ENCODE measurements around the gene CHST6.
A peak's percentile ranks its signal among the peaks of the same experiment; 100 is the strongest.
"Not testable (repeated sequence)": the region's sequence is repeated elsewhere in the genome, so short reads cannot be mapped to it uniquely, and the experiment has no call there.

The CHST6 gene

DNA sequence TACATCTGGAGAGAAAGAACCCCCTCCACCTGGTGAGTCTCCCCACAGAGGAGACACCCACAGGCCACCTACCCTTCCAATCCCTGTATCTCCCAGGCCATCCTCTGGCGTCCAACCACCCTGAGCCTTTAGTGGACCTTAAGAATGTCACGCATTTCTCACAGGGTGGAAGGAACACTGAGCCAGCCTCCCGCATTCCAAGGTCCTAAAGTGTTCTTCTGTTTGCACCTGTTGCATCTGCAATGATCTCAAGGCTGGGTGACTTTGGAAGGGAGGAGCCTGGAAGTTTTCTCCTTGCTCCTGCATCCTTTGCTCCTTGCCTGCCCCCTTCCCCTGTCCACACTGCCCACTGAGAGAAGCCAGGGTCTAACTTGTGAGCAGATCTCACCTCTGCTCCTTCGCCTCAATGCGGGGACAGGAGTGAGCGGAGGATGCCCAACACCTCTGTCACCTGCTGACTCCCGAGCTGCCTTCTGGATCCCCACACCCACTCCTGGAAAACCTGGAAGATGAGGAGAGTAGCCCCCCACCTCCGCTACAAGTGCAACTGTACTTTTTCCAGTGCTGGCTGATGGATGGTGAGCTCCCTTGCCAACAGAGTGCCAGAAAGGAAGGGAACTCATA is 37.0 kb upstream of the CHST6 start:
- Histone ChIP-seq H3K9me3 (ENCODE audit: control insufficient read depth in 2 of 2, low read length in 2 of 2) (no peaks in the 10 kb centered on the region), H3K27me3 (ENCODE audit: control insufficient read depth in 2 of 2, insufficient read depth in 2 of 2, low read length in 2 of 2) (no peaks in the 10 kb centered on the region), H3K9ac (ENCODE audit: low read depth in 1 of 2, low read length in 2 of 2) (peak overlapping the region in 1 of 2 donors; percentile 54), H3K4me1 (ENCODE audit: control insufficient read depth in 2 of 2, insufficient read depth in 2 of 2, low read length in 2 of 2) (peaks cover 2 to 40% of the 10 kb centered on the region in 2 donors), H3K27ac (ENCODE audit: low read depth in 2 of 2, low read length in 2 of 2) (peak overlapping the region in 1 of 2 donors; percentile 34), H3K4me3 (ENCODE audit: low read length in 2 of 2) (peak overlapping the region in 1 of 2 donors; percentile 39), H3K36me3 (ENCODE audit: control insufficient read depth in 2 of 2, insufficient read depth in 2 of 2, low read length in 2 of 2) (peaks cover 9 to 35% of the 10 kb centered on the region in 2 donors)

DNA sequence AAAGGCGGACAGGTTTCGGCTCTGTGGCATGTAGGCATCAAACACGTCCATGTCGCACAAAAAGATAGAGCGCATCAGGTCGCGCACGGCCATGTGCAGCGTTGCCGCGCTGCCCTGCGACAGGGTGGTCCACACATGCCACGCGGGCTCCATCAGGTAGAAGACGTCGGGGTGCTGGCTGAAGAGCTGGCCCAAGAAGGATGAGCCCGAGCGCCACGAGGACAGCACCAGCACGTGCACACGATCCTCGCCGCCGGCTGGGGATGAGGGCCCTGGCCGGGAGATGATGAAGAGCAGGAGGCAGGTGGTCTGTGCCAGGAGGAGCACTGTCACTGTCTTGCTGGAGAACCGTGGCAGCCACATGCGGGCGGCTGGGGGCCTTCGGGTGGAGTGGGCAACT is 34.7 kb upstream of the CHST6 start:
- H3K4me3 ChIP-seq (ENCODE audit: low read length in 2 of 2), result no peak overlapping the region
- H3K36me3 ChIP-seq (ENCODE audit: control insufficient read depth in 2 of 2, insufficient read depth in 2 of 2, low read length in 2 of 2), result peaks cover 19 to 43% of the 10 kb centered on the region in 2 donors

GRCh38 chr16:75529056-75529905 is 34.0 kb upstream of the CHST6 start:
- Histone ChIP-seq H3K4me3 (ENCODE audit: low read length in 2 of 2) (no peak overlapping the region), H3K9ac (ENCODE audit: low read depth in 1 of 2, low read length in 2 of 2) (no peak overlapping the region), H3K27me3 (ENCODE audit: control insufficient read depth in 2 of 2, insufficient read depth in 2 of 2, low read length in 2 of 2) (no peaks in the 10 kb centered on the region), H3K36me3 (ENCODE audit: control insufficient read depth in 2 of 2, insufficient read depth in 2 of 2, low read length in 2 of 2) (peaks cover 19 to 47% of the 10 kb centered on the region in 2 donors), H3K9me3 (ENCODE audit: control insufficient read depth in 2 of 2, low read length in 2 of 2) (no peaks in the 10 kb centered on the region), H3K27ac (ENCODE audit: low read depth in 2 of 2, low read length in 2 of 2) (peak overlapping the region; percentile 61 to 84), H3K4me1 (ENCODE audit: control insufficient read depth in 2 of 2, insufficient read depth in 2 of 2, low read length in 2 of 2) (peaks cover 2 to 36% of the 10 kb centered on the region in 2 donors)

More for the DNA sequence above, 34.7 kb upstream of the CHST6 start:
- Histone ChIP-seq H3K4me1 (ENCODE audit: control insufficient read depth in 2 of 2, insufficient read depth in 2 of 2, low read length in 2 of 2) (peaks cover 2 to 36% of the 10 kb centered on the region in 2 donors), H3K9ac (ENCODE audit: low read depth in 1 of 2, low read length in 2 of 2) (no peak overlapping the region), H3K27me3 (ENCODE audit: control insufficient read depth in 2 of 2, insufficient read depth in 2 of 2, low read length in 2 of 2) (no peaks in the 10 kb centered on the region), H3K27ac (ENCODE audit: low read depth in 2 of 2, low read length in 2 of 2) (no peak overlapping the region), H3K9me3 (ENCODE audit: control insufficient read depth in 2 of 2, low read length in 2 of 2) (no peaks in the 10 kb centered on the region)

- H3K36me3 ChIP-seq (ENCODE audit: control insufficient read depth in 2 of 2, insufficient read depth in 2 of 2, low read length in 2 of 2), result peaks cover 22 to 42% of the 10 kb centered on the region in 2 donors
Observed at GRCh38 chr16:75527825-75528299, 32.6 kb upstream of the CHST6 start.

DNA sequence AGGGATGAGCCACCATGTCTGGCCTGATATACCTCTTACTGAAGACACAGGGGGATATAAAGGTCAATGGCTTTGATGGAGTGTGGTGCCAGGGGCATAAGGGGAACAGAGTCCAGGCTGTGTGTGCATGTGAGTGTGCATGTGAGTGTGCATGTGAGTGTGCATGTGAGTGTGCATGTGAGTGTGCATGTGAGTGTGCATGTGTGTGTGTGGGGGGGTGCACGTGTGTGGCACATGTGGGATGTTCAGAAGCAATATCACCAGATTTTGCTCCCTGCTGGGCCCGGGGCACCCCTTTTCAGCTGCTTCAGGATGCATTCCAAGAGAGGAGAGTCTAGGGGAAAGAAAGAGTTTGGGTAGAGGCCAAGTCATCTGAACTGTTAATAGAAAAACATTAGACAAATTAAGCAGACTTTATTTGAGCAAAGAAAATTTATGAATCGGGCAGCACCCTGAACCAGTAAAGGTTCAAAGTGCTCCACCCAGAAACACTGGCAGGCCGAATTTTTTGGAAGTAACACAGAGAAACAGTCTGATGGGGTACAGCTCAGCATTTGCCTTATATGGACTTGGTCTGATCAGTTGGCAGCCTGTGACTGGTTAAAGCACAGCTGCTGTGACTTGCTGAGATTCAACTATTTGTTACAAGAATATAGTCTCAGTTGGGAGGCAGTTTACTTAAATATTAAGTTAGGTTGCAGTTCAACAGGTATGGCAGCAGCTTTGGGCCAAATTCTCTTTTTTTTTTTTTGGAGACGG is 31.0 kb upstream of the CHST6 start:
- Histone ChIP-seq H3K4me1 (ENCODE audit: control insufficient read depth in 2 of 2, insufficient read depth in 2 of 2, low read length in 2 of 2) (peaks cover 0 to 13% of the 10 kb centered on the region in 2 donors), H3K9ac (ENCODE audit: low read depth in 1 of 2, low read length in 2 of 2) (no peak overlapping the region), H3K27ac (ENCODE audit: low read depth in 2 of 2, low read length in 2 of 2) (no peak overlapping the region), H3K9me3 (ENCODE audit: control insufficient read depth in 2 of 2, low read length in 2 of 2) (no peaks in the 10 kb centered on the region), H3K27me3 (ENCODE audit: control insufficient read depth in 2 of 2, insufficient read depth in 2 of 2, low read length in 2 of 2) (no peaks in the 10 kb centered on the region), H3K4me3 (ENCODE audit: low read length in 2 of 2) (no peak overlapping the region), H3K36me3 (ENCODE audit: control insufficient read depth in 2 of 2, insufficient read depth in 2 of 2, low read length in 2 of 2) (peaks cover 23 to 30% of the 10 kb centered on the region in 2 donors)

More at GRCh38 chr16:75527825-75528299, 32.6 kb upstream of the CHST6 start:
- Histone ChIP-seq H3K4me3 (ENCODE audit: low read length in 2 of 2) (no peak overlapping the region), H3K4me1 (ENCODE audit: control insufficient read depth in 2 of 2, insufficient read depth in 2 of 2, low read length in 2 of 2) (peaks cover 0 to 28% of the 10 kb centered on the region in 2 donors), H3K9me3 (ENCODE audit: control insufficient read depth in 2 of 2, low read length in 2 of 2) (no peaks in the 10 kb centered on the region), H3K9ac (ENCODE audit: low read depth in 1 of 2, low read length in 2 of 2) (peak overlapping the region in 1 of 2 donors; percentile 12), H3K27ac (ENCODE audit: low read depth in 2 of 2, low read length in 2 of 2) (peak overlapping the region; percentile 61 to 84), H3K27me3 (ENCODE audit: control insufficient read depth in 2 of 2, insufficient read depth in 2 of 2, low read length in 2 of 2) (no peaks in the 10 kb centered on the region)

GRCh38 chr16:75519175-75519574 is 23.9 kb upstream of the CHST6 start:
- Histone ChIP-seq H3K36me3 (ENCODE audit: control insufficient read depth in 2 of 2, insufficient read depth in 2 of 2, low read length in 2 of 2) (peaks cover 0 to 6% of the 10 kb centered on the region in 2 donors), H3K4me3 (ENCODE audit: low read length in 2 of 2) (no peak overlapping the region), H3K27me3 (ENCODE audit: control insufficient read depth in 2 of 2, insufficient read depth in 2 of 2, low read length in 2 of 2) (no peaks in the 10 kb centered on the region), H3K9me3 (ENCODE audit: control insufficient read depth in 2 of 2, low read length in 2 of 2) (no peaks in the 10 kb centered on the region), H3K9ac (ENCODE audit: low read depth in 1 of 2, low read length in 2 of 2) (no peak overlapping the region), H3K4me1 (ENCODE audit: control insufficient read depth in 2 of 2, insufficient read depth in 2 of 2, low read length in 2 of 2) (peaks cover 0 to 6% of the 10 kb centered on the region in 2 donors), H3K27ac (ENCODE audit: low read depth in 2 of 2, low read length in 2 of 2) (no peak overlapping the region)

- not testable (repeated sequence) for H3K27me3 ChIP-seq (ENCODE audit: control insufficient read depth in 2 of 2, insufficient read depth in 2 of 2, low read length in 2 of 2); H3K4me1 ChIP-seq (ENCODE audit: control insufficient read depth in 2 of 2, insufficient read depth in 2 of 2, low read length in 2 of 2); H3K9me3 ChIP-seq (ENCODE audit: control insufficient read depth in 2 of 2, low read length in 2 of 2)
- Histone ChIP-seq H3K9ac (ENCODE audit: low read depth in 1 of 2, low read length in 2 of 2) (peak overlapping the region; percentile 89 to 91), H3K4me3 (ENCODE audit: low read length in 2 of 2) (peak overlapping the region; percentile 77 to 90), H3K36me3 (ENCODE audit: control insufficient read depth in 2 of 2, insufficient read depth in 2 of 2, low read length in 2 of 2) (peaks cover 4 to 14% of the 10 kb centered on the region in 2 donors), H3K27ac (ENCODE audit: low read depth in 2 of 2, low read length in 2 of 2) (peak overlapping the region; percentile 84 to 90)
Observed at GRCh38 chr16:75516189-75516966, 21.1 kb upstream of the CHST6 start.

DNA sequence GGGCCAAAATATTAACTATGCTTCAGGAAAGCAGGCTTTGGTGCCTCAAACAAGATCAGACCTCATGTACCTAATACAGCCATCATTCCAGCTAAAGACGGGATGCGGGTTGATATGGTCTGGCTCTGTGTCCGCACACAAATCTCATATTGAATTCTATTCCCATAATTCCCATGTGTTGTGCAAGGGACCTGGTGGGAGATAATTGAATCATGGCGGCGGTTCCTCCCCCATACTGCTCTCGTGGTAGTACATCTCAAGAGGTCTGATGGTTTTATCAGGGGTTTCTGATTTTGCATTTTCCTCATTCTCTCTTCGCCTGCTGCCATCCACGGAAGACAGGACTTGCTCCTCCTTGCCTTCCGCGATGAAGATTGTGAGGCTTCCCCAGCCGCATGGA is 19.1 kb upstream of the CHST6 start:
- H3K36me3 ChIP-seq (ENCODE audit: control insufficient read depth in 2 of 2, insufficient read depth in 2 of 2, low read length in 2 of 2), result peaks cover 2 to 16% of the 10 kb centered on the region in 2 donors
- no peak overlapping the region for H3K27ac ChIP-seq (ENCODE audit: low read depth in 2 of 2, low read length in 2 of 2)
- H3K4me1 ChIP-seq (ENCODE audit: control insufficient read depth in 2 of 2, insufficient read depth in 2 of 2, low read length in 2 of 2), result peaks cover 0 to 6% of the 10 kb centered on the region in 2 donors
- no peaks in the 10 kb centered on the region for H3K27me3 ChIP-seq (ENCODE audit: control insufficient read depth in 2 of 2, insufficient read depth in 2 of 2, low read length in 2 of 2)
- no peaks in the 10 kb centered on the region for H3K9me3 ChIP-seq (ENCODE audit: control insufficient read depth in 2 of 2, low read length in 2 of 2)
- H3K4me3 ChIP-seq (ENCODE audit: low read length in 2 of 2), result no peak overlapping the region
- H3K9ac ChIP-seq (ENCODE audit: low read depth in 1 of 2, low read length in 2 of 2), result no peak overlapping the region

DNA sequence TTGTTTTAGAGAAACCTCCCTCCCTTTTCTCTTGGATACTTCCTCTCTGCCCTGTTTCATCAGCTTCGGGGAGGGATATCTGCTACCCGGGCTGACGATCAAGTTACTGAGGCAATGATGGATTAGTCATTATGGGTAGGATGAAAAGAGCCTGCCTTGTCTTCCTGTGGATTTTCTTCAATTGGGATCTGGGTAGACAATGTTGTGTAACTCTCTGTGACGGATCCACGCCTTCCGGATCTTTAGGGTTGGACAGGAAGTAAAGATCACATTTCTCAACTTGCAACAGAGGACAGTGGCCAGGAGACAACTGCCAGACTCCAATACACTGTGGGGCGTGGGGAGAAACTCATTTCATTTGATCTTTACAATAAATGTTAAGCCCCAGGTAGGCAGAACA is 11.3 kb upstream of the CHST6 start:
- H3K27ac ChIP-seq (ENCODE audit: low read depth in 2 of 2, low read length in 2 of 2), result no peak overlapping the region
- H3K4me1 ChIP-seq (ENCODE audit: control insufficient read depth in 2 of 2, insufficient read depth in 2 of 2, low read length in 2 of 2), result no peaks in the 10 kb centered on the region
- no peak overlapping the region for H3K9ac ChIP-seq (ENCODE audit: low read depth in 1 of 2, low read length in 2 of 2)
- peaks cover 0 to 16% of the 10 kb centered on the region in 2 donors for H3K36me3 ChIP-seq (ENCODE audit: control insufficient read depth in 2 of 2, insufficient read depth in 2 of 2, low read length in 2 of 2)
- no peaks in the 10 kb centered on the region for H3K27me3 ChIP-seq (ENCODE audit: control insufficient read depth in 2 of 2, insufficient read depth in 2 of 2, low read length in 2 of 2)
- no peaks in the 10 kb centered on the region for H3K9me3 ChIP-seq (ENCODE audit: control insufficient read depth in 2 of 2, low read length in 2 of 2)
- H3K4me3 ChIP-seq (ENCODE audit: low read length in 2 of 2), result no peak overlapping the region
